Activated CD4-positive, alpha-beta T cell treated with anti-CD3 and anti-CD28 coated beads, Interleukin-2, Interleukin-6, amounts not matched to agents 100 ng/mL and 50 ng/mL, durations not matched to agents 16 hours and 8 hours (primary cell): Measurements from ENCODE around the gene PTPRG.
"Not testable (repeated sequence)": the region's sequence is repeated elsewhere in the genome, so short reads cannot be mapped to it uniquely, and the experiment has no call there.

Source experiments
- DNase-seq: peaks from one replicate; pipeline ENCODE4 v3.0.0-alpha.2; 2020

Gene PTPRG

GRCh38 chr3:61986473-61986872, 425.1 kb downstream of the PTPRG start:
- no peak for DNase-seq

DNA sequence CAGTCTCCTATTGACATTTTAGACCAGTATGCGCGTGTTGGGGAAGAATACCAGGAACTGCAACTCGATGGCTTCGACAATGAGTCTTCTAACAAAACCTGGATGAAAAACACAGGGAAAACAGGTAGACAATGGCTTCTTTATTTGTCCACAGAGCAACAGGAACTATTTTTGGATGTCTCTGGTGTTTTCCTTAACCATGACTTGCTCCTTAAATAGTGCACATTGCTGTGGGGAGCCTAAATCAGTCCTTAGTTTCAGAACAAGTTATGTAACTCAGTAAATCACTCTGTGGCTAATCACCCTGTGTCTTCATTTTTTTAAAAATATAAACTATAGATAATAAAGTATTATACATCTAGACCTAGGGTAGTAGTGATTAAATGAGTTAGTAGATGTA, 428.3 kb downstream of the PTPRG start:
- DNase-seq = no peak

GRCh38 chr3:61990327-61991027, 429.1 kb downstream of the PTPRG start:
- DNase-seq = no peak

DNA sequence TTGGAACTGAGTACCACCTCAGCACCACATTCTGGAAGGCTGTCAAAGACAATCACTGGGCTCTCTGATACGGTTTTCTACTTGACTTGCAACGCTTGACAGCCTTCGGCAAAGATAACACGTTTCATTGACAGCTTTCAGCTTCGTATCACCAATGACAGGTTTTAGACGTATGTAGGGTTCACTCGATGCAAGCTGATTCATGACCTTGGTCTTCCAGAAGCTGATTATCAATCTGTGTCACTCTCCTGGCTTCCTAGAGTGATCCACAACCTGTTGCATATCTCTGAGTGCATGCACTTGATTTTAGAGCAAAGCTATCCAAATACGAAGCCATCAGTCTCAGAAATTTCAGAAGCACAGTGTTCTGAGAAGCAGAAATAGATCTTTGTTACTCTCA, 430.3 kb downstream of the PTPRG start:
- no peak for DNase-seq

GRCh38 chr3:61996366-61996765, 435.0 kb downstream of the PTPRG start:
- DNase-seq = no peak

DNA sequence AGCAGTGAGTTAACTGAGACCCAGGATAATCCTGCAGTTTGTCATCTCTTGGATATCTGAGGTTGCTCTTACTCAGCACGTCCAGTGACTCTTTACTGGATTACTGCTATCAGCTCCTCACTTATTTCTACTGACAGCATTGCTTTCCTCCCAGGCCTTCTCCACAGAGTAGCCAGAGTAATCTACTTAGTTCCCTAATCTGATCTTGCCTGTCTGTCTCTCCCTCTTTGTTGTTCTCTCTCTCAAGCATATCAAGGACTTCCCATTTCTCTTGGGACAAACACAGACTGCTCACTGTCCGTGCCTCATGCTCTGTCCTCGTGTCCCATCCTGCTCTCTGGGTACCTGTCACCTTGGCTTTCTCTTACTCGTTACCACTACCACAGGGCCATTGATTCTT, 435.7 kb downstream of the PTPRG start:
- no peak for DNase-seq

GRCh38 chr3:62003835-62004234, 442.5 kb downstream of the PTPRG start:
- DNase-seq = no peak

- DNase-seq = no peak
Observed at GRCh38 chr3:62007036-62007435, 445.7 kb downstream of the PTPRG start.

- DNase-seq = no peak
Observed at GRCh38 chr3:62010989-62011388, 449.6 kb downstream of the PTPRG start.

DNA sequence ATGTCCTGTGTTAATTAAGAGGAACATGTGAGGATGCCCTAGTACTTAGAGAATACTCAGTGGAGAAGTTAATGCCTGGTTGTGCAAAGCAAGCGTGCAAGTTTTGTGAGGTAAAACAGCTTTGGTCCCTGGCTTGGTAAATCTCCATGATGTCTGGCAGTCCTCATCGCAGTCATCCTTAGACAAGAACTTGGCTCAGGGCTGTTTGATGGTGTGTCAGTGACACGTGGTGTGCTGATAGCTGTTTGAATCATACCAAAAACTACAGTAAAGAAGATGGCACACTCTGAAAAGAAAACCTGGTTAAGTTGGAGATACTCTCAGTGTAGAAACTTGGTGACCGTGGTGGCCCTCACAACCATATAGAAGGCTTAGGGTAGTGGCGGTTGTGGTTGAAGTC, 450.3 kb downstream of the PTPRG start:
- DNase-seq = no peak

DNA sequence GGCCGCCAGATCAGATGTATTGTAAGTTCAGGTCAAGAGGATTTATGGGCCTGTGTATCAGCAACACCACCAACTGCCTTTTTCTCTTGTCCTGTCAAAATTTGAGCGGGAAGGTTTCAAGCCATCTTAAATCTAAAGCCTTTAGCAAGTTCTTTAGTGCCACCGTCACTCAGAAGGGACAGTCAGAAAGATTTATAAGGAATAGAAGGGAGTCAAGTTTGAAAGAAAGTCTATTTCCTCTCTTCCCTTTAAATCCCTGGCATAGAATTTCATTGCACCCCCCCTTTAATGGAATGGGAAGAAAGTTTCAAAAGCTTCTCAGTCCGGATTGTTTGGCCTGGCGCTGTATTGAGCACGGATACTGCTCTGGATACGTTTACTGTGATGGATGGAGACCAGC, 452.6 kb downstream of the PTPRG start:
- DNase-seq = no peak

DNA sequence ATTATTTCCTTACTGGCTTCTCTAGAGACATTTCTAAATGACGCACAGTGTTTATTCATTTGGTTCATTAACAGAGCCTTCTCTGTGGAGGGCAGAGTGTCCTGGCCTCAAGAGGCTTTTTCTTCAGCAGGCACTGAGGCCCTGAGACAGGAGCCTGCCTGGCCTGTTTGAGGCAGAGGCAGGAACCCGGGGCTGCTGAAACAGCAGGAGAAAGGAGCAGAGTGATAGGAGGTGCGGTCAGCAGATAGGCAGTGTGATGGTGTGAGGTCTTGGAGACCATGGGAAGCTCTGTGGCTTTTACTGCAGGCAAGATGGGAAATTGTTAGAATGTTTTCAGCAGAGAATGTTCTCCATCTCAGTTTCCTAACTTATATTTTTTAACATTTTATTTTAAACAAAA, 453.7 kb downstream of the PTPRG start:
- DNase-seq = no peak

DNA sequence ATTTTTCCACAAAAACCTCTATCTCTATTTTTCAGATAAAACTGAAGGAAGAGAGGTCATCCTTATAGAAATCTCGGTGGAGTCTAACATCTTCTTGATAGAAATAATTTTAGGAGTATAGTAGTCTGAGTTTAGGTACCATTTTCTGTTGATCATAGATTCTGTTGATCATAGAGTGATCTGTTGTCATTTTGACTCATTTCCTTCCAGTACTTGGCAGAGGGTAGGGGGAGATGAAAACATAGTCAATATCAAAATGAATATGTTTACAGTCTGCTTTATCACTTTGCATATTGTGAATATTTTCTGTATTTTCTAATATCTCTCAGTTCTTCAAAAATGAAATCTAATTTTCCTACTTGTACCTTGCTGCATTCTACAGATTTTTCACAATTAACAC, 458.5 kb downstream of the PTPRG start:
- no peak for DNase-seq

DNA sequence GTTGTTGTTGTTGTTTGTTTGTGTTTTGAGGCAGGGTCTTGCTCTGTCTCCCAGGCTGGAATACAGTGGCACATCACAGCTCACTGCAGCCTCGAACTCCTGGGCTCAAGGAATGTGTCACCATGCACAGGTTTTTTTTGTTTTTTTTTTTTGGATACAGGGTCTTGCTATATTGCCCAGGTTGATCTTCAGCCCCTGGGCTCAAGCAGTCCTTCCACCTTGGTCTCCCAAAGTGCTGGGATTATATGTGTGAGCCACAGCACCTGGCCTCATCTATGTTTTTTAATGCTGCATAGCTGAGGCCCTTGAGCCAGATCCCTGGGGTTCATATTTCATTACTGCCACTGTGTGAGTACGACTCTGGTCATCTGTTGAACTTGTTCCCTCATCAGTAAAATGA, 459.3 kb downstream of the PTPRG start:
- no peak for DNase-seq

DNA sequence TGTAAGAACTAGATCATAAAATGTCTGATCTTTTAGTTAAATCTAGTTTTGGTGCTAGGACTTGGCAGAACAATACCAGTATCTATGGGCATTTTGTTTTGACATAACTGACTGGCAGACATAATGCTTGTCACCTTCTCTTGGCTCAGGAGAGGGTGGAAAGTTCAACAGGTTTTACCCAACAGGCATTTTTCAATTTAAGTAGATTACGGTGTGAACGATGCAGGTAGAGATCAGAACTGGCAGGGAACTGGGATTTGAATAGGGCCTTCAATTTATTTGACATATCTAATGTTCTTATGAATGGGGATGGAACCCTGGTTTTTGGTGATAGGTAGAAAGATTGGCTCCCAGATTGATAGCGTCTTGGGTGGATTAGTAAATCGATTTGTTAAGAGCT, 460.9 kb downstream of the PTPRG start:
- DNase-seq = no peak

DNA sequence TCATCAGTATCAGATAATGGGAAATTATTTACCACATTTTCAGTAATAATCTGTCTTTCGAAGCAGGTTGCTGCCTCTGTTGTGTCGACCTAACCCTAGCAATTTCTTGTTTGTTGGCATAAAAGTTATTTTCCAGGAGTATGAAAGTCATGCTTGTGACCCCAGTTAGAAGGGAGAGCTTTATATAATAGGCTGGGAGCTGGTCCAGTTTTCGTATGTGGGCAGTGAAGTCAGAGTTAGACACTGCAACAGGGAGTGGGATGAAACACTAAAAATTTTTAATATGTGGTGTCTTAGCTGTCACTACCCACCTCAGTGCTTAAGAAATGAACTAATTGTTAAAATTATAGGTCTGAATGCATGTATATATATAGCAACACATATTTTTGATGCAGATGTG, 463.5 kb downstream of the PTPRG start:
- DNase-seq = no peak

DNA sequence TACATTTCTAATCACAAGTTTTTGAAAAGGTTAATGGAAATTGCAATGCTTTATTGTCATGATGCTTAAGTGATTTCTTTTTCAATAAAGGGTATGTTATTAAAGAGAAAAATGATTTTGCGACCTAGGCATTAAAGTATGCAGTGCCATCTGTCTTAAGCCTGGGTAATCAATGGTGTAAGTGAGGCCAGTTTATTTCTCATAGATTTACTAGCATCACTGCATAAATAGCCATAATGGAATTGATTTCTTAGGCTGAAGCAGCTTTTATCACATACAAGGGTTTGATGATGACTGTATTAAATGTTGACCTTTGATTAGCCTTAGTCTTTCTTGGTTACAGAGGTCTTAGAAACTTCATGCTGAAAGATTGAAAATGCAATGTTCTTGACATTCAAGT, 464.5 kb downstream of the PTPRG start:
- no peak for DNase-seq

DNA sequence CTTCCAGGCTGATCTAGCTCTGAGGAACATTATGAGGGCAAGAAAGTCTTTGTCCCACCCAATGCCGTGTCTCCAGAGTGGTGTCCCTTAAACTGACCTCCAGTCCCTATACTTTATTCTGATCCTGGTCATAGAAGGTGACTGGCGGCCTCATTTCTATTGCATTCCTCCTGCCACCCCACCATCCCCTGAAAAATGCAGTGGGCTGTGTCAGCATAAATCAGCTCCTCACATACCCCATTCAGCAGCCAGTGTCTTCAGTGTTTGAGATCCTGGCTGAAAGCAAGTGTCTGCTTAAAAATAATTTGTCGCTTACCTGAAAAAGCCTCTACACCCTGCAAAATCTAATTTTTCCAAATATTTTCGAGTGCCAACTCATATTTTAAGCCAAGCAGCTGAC, 465.9 kb downstream of the PTPRG start:
- no peak for DNase-seq

- DNase-seq = no peak
Observed at GRCh38 chr3:62027796-62028195, 466.4 kb downstream of the PTPRG start.

DNA sequence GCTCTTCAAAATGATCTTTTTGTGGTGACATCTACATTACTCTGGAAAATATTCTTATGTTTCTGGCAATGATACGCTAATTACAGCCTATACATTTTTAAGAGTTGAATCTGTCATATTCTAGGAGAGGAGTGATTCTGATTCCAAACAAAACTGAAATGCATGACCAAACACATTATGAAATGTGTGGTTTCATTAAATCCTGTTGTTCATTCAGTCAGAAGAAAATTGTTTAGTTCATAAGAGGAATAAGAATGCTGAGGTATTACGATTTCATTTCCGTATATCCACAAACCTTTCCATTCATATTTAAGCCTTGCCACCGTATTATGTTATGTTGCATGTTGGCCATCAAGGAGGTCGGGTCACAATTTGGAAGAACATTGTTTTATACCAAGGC, 466.9 kb downstream of the PTPRG start:
- DNase-seq = no peak

DNA sequence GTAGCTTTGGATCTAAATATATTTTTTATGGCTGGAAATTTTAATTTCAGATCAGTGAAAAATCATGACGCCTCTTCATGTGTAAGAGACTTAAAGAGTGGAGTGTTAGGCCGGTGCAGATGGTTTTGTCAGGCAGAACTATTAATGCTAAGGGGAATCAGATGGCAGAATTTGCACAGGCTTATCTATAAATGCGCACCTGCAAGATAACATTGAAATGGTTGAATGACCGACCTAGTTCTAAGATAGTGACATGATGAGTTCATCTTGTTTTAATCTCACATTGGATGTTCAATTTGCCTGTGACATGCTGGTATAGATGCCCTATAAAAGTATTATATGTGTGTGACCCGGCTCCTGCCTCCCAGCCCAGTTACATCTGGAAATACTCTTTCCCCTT, 471.4 kb downstream of the PTPRG start:
- no peak for DNase-seq

- no peak for DNase-seq
Observed at GRCh38 chr3:62035402-62036057, 474.2 kb downstream of the PTPRG start.

GRCh38 chr3:62036726-62037125, 475.4 kb downstream of the PTPRG start:
- no peak for DNase-seq

- DNase-seq = not testable (repeated sequence)
Observed at GRCh38 chr3:62038798-62039197, 477.4 kb downstream of the PTPRG start.

DNA sequence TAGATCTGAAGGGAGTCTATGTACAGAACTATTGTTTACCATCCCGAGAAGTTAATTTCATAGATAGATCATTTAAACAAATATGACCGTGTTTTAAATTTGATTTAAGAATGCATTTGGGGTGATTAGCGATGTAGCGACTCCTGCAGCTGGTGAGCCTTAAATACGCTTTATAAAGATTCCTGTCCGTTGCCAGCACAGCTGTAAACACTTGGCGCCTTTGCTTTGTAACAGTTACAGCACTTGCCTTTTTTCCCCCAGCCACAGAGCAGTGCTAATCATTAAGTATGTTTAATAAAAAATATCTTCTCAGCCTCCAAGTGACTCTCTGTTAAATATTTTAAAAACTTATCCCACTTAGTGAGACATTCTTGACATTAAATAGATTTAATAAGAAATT, 478.2 kb downstream of the PTPRG start:
- DNase-seq = no peak
